Panc1 (cell line): ENCODE results near the gene MACF1. TPM values are rescaled to one million over a fixed set of nuclear protein-coding genes. Genes with fewer than 3 reads are reported as not detected.

Source experiments
- ATAC-seq: fragments of 200-7000 bp; cut with Tn5 transposase; 2 replicates; pipeline ENCODE4 v1.9.1; 2020; ENCODE audit warnings: mild to moderate bottlenecking, moderate library complexity
- BruUV-seq: library from RNA; stranded (reverse); fragments of 400-500 nt; replicated peaks from 2 replicates; lab custom pipeline; 2021; lab: Mats Ljungman, UMichigan
- CTCF ChIA-PET: fragments of 300-600 bp; sonication (Branson Sonifier 250); formaldehyde crosslinking; loops from one replicate; lab custom pipeline; 2022; ENCODE audit warnings: antibody characterized with exemption; lab: Charles Lee
- POLR2A ChIA-PET: fragments of 300-600 bp; sonication (Branson Sonifier 250); formaldehyde crosslinking; loops from one replicate; lab custom pipeline; 2022; ENCODE audit warnings: antibody characterized with exemption; lab: Charles Lee
- DNase-seq: peaks from one replicate; pipeline ENCODE4 v3.0.0-alpha.2; 2010; ENCODE audit warnings: low read depth, low spot score
- H3K27ac ChIP-seq: 2 replicates; pipeline ENCODE4 v1.5.1; 2011; ENCODE audit warnings: mild to moderate bottlenecking, low read length, inconsistent platforms
- H3K27me3 ChIP-seq: fragments of 200-500 bp; sonication (Bioruptor generic); 2 replicates; pipeline ENCODE4 v1.6.0; 2014; ENCODE audit warnings: low read length, inconsistent platforms; ENCODE audit not compliant: control insufficient read depth, insufficient read depth
- H3K36me3 ChIP-seq: fragments of 200-500 bp; sonication (Bioruptor generic); 2 replicates; pipeline ENCODE4 v1.5.1; 2014; ENCODE audit warnings: inconsistent platforms, mild to moderate bottlenecking, low read length, moderate library complexity; ENCODE audit not compliant: control insufficient read depth, insufficient read depth
- H3K4me1 ChIP-seq: 2 replicates; pipeline ENCODE4 v1.5.1; 2011; ENCODE audit warnings: inconsistent platforms, mild to moderate bottlenecking, low read length, moderate library complexity; ENCODE audit not compliant: control insufficient read depth, insufficient read depth
- H3K4me3 ChIP-seq, 2 experiments: 2 replicates each; pipeline ENCODE4 v1.5.1; 2011 to 2012; ENCODE audit warnings: low read depth in 2 of 2, low read length in 2 of 2, mild to moderate bottlenecking in 2 of 2, inconsistent platforms in 1 of 2, moderate library complexity in 1 of 2
- H3K9me3 ChIP-seq: fragments of 200-500 bp; sonication (Bioruptor generic); 2 replicates; pipeline ENCODE4 v1.5.1; 2014; ENCODE audit warnings: low read depth, mild to moderate bottlenecking, inconsistent platforms, low read length, moderate library complexity; ENCODE audit not compliant: control insufficient read depth, insufficient read depth
- POLR2AphosphoS5 ChIP-seq: IDR thresholded peaks from 2 replicates; pipeline ENCODE4 v1.6.1; 2012; ENCODE audit warnings: mild to moderate bottlenecking, low read depth, low read length, moderate library complexity
- SIN3A ChIP-seq: IDR thresholded peaks from 2 replicates; pipeline ENCODE4 v1.6.1; 2012; ENCODE audit warnings: low read depth, mild to moderate bottlenecking, low read length, moderate library complexity, borderline replicate concordance; ENCODE audit not compliant: insufficient read depth
- TCF7L2 ChIP-seq: IDR thresholded peaks from 2 replicates; pipeline ENCODE4 v1.6.1; 2011; ENCODE audit warnings: mild to moderate bottlenecking, low read depth, low read length, inconsistent platforms
- in situ Hi-C: cut with HindIII; loops from 2 replicates; pipeline ENCODE4 v1.10.0; 2016; ENCODE audit warnings: low sequenced_read_pairs, low pct_unique_long_range_greater_than_20kb
- intact Hi-C: fragments of 100-400 bp; cut with micrococcal nuclease; formaldehyde crosslinking; loops from one replicate; pipeline ENCODE4 v1.10.0; 2022; ENCODE audit not compliant: unreplicated experiment
- total RNA-seq: library from RNA; stranded (reverse); gene quantifications from one replicate; pipeline ENCODE4 v1.2.1, GENCODE V29; 2021; ENCODE audit not compliant: unreplicated experiment
- TF ChIP-seq, protein P1 (sequence below), 2 experiments: IDR thresholded peaks; 2 replicates each; pipeline ENCODE4 v1.6.1; 2011 to 2012; ENCODE audit warnings: low read depth in 2 of 2, control low read depth in 1 of 2, low read length in 1 of 2, mild to moderate bottlenecking in 1 of 2, moderate library complexity in 1 of 2; ENCODE audit not compliant: insufficient read depth in 1 of 2
- TF ChIP-seq, protein P2 (sequence below): fragments of 450-650 bp; IDR thresholded peaks from 2 replicates; pipeline ENCODE4 v1.5.1; 2017; ENCODE audit warnings: mild to moderate bottlenecking

Gene MACF1
- total RNA-seq, 1 experiment from 2014 or later: 413 TPM

- intact Hi-C loops: no loop called here
Measured at GRCh38 chr1:39418236-39418635, 213.7 kb downstream of the MACF1 start.

DNA sequence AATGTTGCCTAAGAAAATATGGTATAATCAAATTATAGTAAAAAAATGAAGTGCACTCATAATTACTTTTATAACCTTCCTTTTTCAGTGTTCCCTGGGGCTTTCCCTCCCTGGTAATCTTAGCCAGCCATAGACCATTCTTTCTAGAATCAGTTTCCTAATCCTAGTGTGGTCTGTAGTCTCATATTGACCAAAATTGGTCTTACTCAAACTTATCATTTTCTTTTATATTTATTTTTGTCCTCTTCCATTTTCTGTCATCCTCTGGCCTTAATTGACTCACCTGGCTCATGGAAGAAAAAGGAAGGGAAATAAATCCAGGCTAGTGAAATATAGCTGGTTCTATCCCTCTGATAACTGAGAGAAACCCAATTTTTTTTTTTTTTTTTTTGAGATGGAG lies 216.0 kb downstream of the MACF1 start:
- ChIA-PET CTCF (interaction anchor here (0.6 kb wide), 1 partner anchor 23 kb away, joined by 3 read pairs; no protein-coding TSS in a partner anchor), POLR2A (interaction anchor here (0.6 kb wide), 1 partner anchor 26 kb away, joined by 4 read pairs; no protein-coding TSS in a partner anchor)
- Histone ChIP-seq H3K4me1 (peaks cover 17% of the 10 kb centered on the region), H3K36me3 (peaks cover 38% of the 10 kb centered on the region), H3K27me3 (no peaks in the 10 kb centered on the region), H3K9me3 (no peaks in the 10 kb centered on the region), H3K27ac (no peak overlapping the region), H3K4me3 (no peak overlapping the region)
- ATAC-seq (no peak), DNase-seq (no peak)
- intact Hi-C loops: no loop called here
- TF ChIP-seq SIN3A: no peak
- TF ChIP-seq POLR2AphosphoS5: no peak
- TF ChIP-seq TCF7L2: no peak
- TF ChIP-seq, protein P1, sequence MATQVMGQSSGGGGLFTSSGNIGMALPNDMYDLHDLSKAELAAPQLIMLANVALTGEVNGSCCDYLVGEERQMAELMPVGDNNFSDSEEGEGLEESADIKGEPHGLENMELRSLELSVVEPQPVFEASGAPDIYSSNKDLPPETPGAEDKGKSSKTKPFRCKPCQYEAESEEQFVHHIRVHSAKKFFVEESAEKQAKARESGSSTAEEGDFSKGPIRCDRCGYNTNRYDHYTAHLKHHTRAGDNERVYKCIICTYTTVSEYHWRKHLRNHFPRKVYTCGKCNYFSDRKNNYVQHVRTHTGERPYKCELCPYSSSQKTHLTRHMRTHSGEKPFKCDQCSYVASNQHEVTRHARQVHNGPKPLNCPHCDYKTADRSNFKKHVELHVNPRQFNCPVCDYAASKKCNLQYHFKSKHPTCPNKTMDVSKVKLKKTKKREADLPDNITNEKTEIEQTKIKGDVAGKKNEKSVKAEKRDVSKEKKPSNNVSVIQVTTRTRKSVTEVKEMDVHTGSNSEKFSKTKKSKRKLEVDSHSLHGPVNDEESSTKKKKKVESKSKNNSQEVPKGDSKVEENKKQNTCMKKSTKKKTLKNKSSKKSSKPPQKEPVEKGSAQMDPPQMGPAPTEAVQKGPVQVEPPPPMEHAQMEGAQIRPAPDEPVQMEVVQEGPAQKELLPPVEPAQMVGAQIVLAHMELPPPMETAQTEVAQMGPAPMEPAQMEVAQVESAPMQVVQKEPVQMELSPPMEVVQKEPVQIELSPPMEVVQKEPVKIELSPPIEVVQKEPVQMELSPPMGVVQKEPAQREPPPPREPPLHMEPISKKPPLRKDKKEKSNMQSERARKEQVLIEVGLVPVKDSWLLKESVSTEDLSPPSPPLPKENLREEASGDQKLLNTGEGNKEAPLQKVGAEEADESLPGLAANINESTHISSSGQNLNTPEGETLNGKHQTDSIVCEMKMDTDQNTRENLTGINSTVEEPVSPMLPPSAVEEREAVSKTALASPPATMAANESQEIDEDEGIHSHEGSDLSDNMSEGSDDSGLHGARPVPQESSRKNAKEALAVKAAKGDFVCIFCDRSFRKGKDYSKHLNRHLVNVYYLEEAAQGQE (IDR thresholded peaks at IDR 0.05; ENCODE audit: insufficient read depth in 1 of 2, low read depth in 2 of 2, low read length in 1 of 2): no peak
- TF ChIP-seq, protein P2, sequence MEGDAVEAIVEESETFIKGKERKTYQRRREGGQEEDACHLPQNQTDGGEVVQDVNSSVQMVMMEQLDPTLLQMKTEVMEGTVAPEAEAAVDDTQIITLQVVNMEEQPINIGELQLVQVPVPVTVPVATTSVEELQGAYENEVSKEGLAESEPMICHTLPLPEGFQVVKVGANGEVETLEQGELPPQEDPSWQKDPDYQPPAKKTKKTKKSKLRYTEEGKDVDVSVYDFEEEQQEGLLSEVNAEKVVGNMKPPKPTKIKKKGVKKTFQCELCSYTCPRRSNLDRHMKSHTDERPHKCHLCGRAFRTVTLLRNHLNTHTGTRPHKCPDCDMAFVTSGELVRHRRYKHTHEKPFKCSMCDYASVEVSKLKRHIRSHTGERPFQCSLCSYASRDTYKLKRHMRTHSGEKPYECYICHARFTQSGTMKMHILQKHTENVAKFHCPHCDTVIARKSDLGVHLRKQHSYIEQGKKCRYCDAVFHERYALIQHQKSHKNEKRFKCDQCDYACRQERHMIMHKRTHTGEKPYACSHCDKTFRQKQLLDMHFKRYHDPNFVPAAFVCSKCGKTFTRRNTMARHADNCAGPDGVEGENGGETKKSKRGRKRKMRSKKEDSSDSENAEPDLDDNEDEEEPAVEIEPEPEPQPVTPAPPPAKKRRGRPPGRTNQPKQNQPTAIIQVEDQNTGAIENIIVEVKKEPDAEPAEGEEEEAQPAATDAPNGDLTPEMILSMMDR: no peak
- no TSS peak for BruUV-seq
- in situ Hi-C loops: no loop called here

More at GRCh38 chr1:39418236-39418635, 213.7 kb downstream of the MACF1 start:
- H3K4me1 ChIP-seq: peaks cover 33% of the 10 kb centered on the region
- no TSS peak for BruUV-seq
- no peak overlapping the region for H3K27ac ChIP-seq
- no peaks in the 10 kb centered on the region for H3K9me3 ChIP-seq
- TF ChIP-seq, protein P1 (IDR thresholded peaks at IDR 0.05; ENCODE audit: insufficient read depth in 1 of 2, low read depth in 2 of 2, low read length in 1 of 2): no peak
- no peak for TF ChIP-seq TCF7L2
- no peak for TF ChIP-seq SIN3A
- TF ChIP-seq POLR2AphosphoS5: no peak
- TF ChIP-seq, protein P2: no peak
- in situ Hi-C loops: no loop called here
- H3K4me3 ChIP-seq: no peak overlapping the region
- H3K27me3 ChIP-seq: no peaks in the 10 kb centered on the region
- no peak for ATAC-seq
- H3K36me3 ChIP-seq: peaks cover 22% of the 10 kb centered on the region
- CTCF ChIA-PET: no interaction called here
- no peak for DNase-seq
- POLR2A ChIA-PET: no interaction called here
